Measurements from ENCODE around the gene PRTFDC1. TPM values are rescaled to one million over a fixed set of nuclear protein-coding genes. Genes with fewer than 3 reads are reported as not detected.

Gene PRTFDC1
- total RNA-seq, 1 experiment from 2014 or later, result 0.49 TPM

GRCh38 chr10:24821986-24822385, 130.4 kb downstream of the PRTFDC1 start:
- no peaks in the 10 kb centered on the region for H3K27me3 ChIP-seq
- H3K4me3 ChIP-seq, result no peak overlapping the region
- DNase-seq, result no peak
- H3K9me3 ChIP-seq, result no peaks in the 10 kb centered on the region
- no peaks in the 10 kb centered on the region for H3K36me3 ChIP-seq

GRCh38 chr10:24816868-24817396, 135.5 kb downstream of the PRTFDC1 start:
- no peaks in the 10 kb centered on the region for H3K36me3 ChIP-seq

GRCh38 chr10:24814568-24815313, 137.7 kb downstream of the PRTFDC1 start:
- H3K9me3 ChIP-seq, result no peaks in the 10 kb centered on the region
- no peaks in the 10 kb centered on the region for H3K27me3 ChIP-seq
- H3K4me3 ChIP-seq, result no peak overlapping the region
- no peaks in the 10 kb centered on the region for H3K36me3 ChIP-seq
- peak; percentile 9 for DNase-seq

More at GRCh38 chr10:24816868-24817396, 135.5 kb downstream of the PRTFDC1 start:
- no peak for DNase-seq
- no peaks in the 10 kb centered on the region for H3K27me3 ChIP-seq
- no peak overlapping the region for H3K4me3 ChIP-seq
- H3K9me3 ChIP-seq, result no peaks in the 10 kb centered on the region

GRCh38 chr10:24813856-24814255, 138.6 kb downstream of the PRTFDC1 start:
- H3K27me3 ChIP-seq, result no peaks in the 10 kb centered on the region
- H3K9me3 ChIP-seq, result no peaks in the 10 kb centered on the region
- no peaks in the 10 kb centered on the region for H3K36me3 ChIP-seq
- H3K4me3 ChIP-seq, result no peak overlapping the region
- no peak for DNase-seq

GRCh38 chr10:24806262-24806661, 146.1 kb downstream of the PRTFDC1 start:
- Histone ChIP-seq H3K4me3 (no peak overlapping the region), H3K36me3 (no peaks in the 10 kb centered on the region), H3K27me3 (no peaks in the 10 kb centered on the region), H3K9me3 (no peaks in the 10 kb centered on the region)
- no peak for DNase-seq

- no peak for DNase-seq
- no peak overlapping the region for H3K4me3 ChIP-seq
- no peaks in the 10 kb centered on the region for H3K27me3 ChIP-seq
- H3K36me3 ChIP-seq, result no peaks in the 10 kb centered on the region
- H3K9me3 ChIP-seq, result no peaks in the 10 kb centered on the region
Observed at GRCh38 chr10:24804956-24805355, 147.4 kb downstream of the PRTFDC1 start.

- no peak for DNase-seq
- no peaks in the 10 kb centered on the region for H3K27me3 ChIP-seq
- H3K36me3 ChIP-seq, result no peaks in the 10 kb centered on the region
- H3K4me3 ChIP-seq, result no peak overlapping the region
- no peaks in the 10 kb centered on the region for H3K9me3 ChIP-seq
Observed at GRCh38 chr10:24804392-24804791, 148.0 kb downstream of the PRTFDC1 start.

GRCh38 chr10:24802378-24802777, 150.0 kb downstream of the PRTFDC1 start:
- Histone ChIP-seq H3K36me3 (no peaks in the 10 kb centered on the region), H3K9me3 (no peaks in the 10 kb centered on the region), H3K27me3 (no peaks in the 10 kb centered on the region), H3K4me3 (no peak overlapping the region)
- no peak for DNase-seq

GRCh38 chr10:24800861-24801260, 151.5 kb downstream of the PRTFDC1 start:
- no peak for DNase-seq
- H3K4me3 ChIP-seq, result no peak overlapping the region
- H3K36me3 ChIP-seq, result no peaks in the 10 kb centered on the region
- no peaks in the 10 kb centered on the region for H3K27me3 ChIP-seq
- H3K9me3 ChIP-seq, result no peaks in the 10 kb centered on the region

Other genes starting within 250 kb of the PRTFDC1 start
- 29.1 and 48.7 TPM in 2 replicates for gene ARHGAP21, start 228.7 kb downstream of the PRTFDC1 start, total RNA-seq (2014; rRNA removed; shearing (Covaris generic); ENCODE audit: low replicate concordance)
- not detected in 2 replicates for gene ENKUR, start 63.6 kb upstream of the PRTFDC1 start, total RNA-seq (2014; rRNA removed; shearing (Covaris generic); ENCODE audit: low replicate concordance)
- 7.3 and 9.1 TPM in 2 replicates for gene THNSL1, start 64.0 kb upstream of the PRTFDC1 start, total RNA-seq (2014; rRNA removed; shearing (Covaris generic); ENCODE audit: low replicate concordance)
- not detected in 2 replicates for gene GPR158, start 222.4 kb upstream of the PRTFDC1 start, total RNA-seq (2014; rRNA removed; shearing (Covaris generic); ENCODE audit: low replicate concordance)